ENCODE data around the gene GCH1. TPM values are rescaled to one million over a fixed set of nuclear protein-coding genes. Genes with fewer than 3 reads are reported as not detected.

The GCH1 gene
- total RNA-seq, 1 experiment from 2014 or later: 7.1 TPM

DNA sequence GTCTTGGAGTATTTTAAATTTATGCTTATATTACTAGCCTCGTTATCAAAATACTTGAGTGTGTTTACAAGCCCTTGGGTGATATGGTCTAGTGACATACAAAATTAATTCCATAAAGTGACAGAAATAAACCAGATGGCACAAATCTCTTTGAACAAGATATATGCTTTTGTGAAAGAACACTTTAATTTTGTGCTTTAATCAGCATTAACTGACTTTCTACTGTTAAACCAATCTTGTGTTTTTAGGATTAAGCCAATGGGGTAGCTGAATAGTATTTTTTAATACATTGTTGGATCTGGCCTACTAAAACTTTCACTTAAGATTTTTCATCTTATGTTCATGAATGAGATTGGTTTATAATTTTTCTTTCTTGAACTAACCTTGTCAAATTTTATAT lies 30.4 kb upstream of the GCH1 start:
- H3K9me3 Mint-ChIP-seq (ENCODE audit: unreplicated experiment): no peaks in the 10 kb centered on the region
- H3K27ac Mint-ChIP-seq (ENCODE audit: low read depth, unreplicated experiment): no peak overlapping the region
- peaks cover 9% of the 10 kb centered on the region for H3K4me1 Mint-ChIP-seq (ENCODE audit: insufficient read depth, unreplicated experiment)
- H3K4me3 Mint-ChIP-seq (ENCODE audit: unreplicated experiment): no peak overlapping the region
- intact Hi-C loops (cut with micrococcal nuclease): no loop called here
- ChIA-PET POLR2A (no interaction called here), CTCF (interaction anchor here (1.2 kb wide), 1 partner anchor 159 kb away, joined by 4 read pairs; no protein-coding TSS in a partner anchor)
- no TSS peak for BruUV-seq (replicated peaks)
- no peak for DNase-seq (ENCODE audit: unreplicated experiment)
- TF ChIP-seq CTCF (IDR thresholded peaks at IDR 0.05; ENCODE audit: unreplicated experiment): no peak
- no peaks in the 10 kb centered on the region for H3K36me3 Mint-ChIP-seq (ENCODE audit: insufficient read depth, unreplicated experiment)
- no peaks in the 10 kb centered on the region for H3K27me3 Mint-ChIP-seq (ENCODE audit: insufficient read depth, unreplicated experiment)

DNA sequence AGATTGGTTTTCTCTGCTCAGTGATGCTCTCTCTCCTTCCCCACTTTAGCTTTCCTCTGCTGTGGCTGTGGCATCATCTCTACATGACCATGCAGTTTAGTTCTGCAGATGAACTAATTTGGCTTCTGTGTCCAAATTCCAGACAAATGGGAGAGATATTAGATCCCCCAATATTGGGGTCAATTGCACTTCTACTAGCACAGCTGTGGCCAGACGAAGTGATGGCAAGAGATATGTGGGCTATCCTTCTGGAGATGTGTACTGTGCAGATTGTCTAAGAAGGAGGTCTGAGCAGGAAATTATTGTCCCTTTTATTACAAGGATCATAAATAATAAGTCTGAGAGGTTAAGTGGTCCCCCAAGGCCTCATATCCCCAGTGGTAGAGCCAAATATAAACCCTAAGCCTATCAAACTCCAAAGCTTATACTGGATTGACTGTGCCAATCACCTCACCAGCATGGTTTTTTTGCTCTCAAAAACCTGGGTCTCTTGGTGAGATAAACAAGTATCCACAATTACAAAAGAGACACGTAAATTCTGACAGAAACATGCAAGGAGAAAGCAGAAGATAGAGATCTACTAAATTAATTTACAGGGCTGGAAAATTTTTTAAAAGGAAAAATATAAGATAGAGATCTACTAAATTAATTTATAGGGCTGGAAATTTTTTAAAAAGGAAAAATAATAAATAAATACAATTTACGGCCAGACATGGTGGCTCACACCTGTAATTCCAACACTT lies 29.1 kb upstream of the GCH1 start:
- no TSS peak for BruUV-seq (replicated peaks)
- DNase-seq (ENCODE audit: unreplicated experiment): no peak
- CTCF ChIA-PET: interaction anchor here (0.6 kb wide), 2 partner anchors 44 to 59 kb away, joined by 3 to 4 read pairs; no protein-coding TSS in a partner anchor
- no peaks in the 10 kb centered on the region for H3K27me3 Mint-ChIP-seq (ENCODE audit: insufficient read depth, unreplicated experiment)
- POLR2A ChIA-PET: interaction anchor here (0.6 kb wide), 1 partner anchor 29 kb away, joined by 3 read pairs; no protein-coding TSS in a partner anchor
- intact Hi-C loops (cut with micrococcal nuclease): no loop called here
- no peaks in the 10 kb centered on the region for H3K9me3 Mint-ChIP-seq (ENCODE audit: unreplicated experiment)
- TF ChIP-seq CTCF (IDR thresholded peaks at IDR 0.05; ENCODE audit: unreplicated experiment): no peak
- H3K4me3 Mint-ChIP-seq (ENCODE audit: unreplicated experiment): no peak overlapping the region
- H3K36me3 Mint-ChIP-seq (ENCODE audit: insufficient read depth, unreplicated experiment): no peaks in the 10 kb centered on the region
- H3K27ac Mint-ChIP-seq (ENCODE audit: low read depth, unreplicated experiment): no peak overlapping the region
- H3K4me1 Mint-ChIP-seq (ENCODE audit: insufficient read depth, unreplicated experiment): peaks cover 9% of the 10 kb centered on the region

DNA sequence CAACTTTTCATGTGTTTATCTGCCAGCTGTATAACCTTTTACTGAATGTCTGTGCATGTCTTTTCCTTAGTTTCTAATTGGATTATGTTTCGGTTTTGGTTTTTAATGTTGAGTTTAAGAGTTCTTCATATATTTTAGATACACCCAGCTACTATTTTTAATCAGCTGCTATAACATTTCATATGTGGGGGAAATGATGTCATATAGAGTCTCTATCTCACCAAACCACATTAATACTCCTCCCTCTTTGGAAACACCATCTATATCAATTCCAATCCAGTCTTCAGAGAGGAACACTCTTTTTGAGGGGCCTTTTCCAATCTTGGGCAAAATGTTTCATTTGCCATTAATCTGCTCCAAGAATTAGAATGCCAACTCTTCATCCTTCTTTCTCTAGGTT lies 28.5 kb upstream of the GCH1 start:
- Mint-ChIP-seq H3K4me1 (ENCODE audit: insufficient read depth, unreplicated experiment) (peaks cover 4% of the 10 kb centered on the region), H3K4me3 (ENCODE audit: unreplicated experiment) (no peak overlapping the region), H3K36me3 (ENCODE audit: insufficient read depth, unreplicated experiment) (peaks cover 2% of the 10 kb centered on the region), H3K9me3 (ENCODE audit: unreplicated experiment) (no peaks in the 10 kb centered on the region), H3K27me3 (ENCODE audit: insufficient read depth, unreplicated experiment) (no peaks in the 10 kb centered on the region), H3K27ac (ENCODE audit: low read depth, unreplicated experiment) (no peak overlapping the region)
- ChIA-PET CTCF (interaction anchor here (0.6 kb wide), 1 partner anchor 59 kb away, joined by 3 read pairs; no protein-coding TSS in a partner anchor), POLR2A (no interaction called here)
- no peak for TF ChIP-seq CTCF (IDR thresholded peaks at IDR 0.05; ENCODE audit: unreplicated experiment)
- BruUV-seq (replicated peaks): no TSS peak
- intact Hi-C loops (cut with micrococcal nuclease): no loop called here
- DNase-seq (ENCODE audit: unreplicated experiment): no peak

GRCh38 chr14:54929556-54929955 lies 26.9 kb upstream of the GCH1 start:
- DNase-seq (ENCODE audit: unreplicated experiment): no peak
- BruUV-seq (replicated peaks): no TSS peak
- H3K36me3 Mint-ChIP-seq (ENCODE audit: insufficient read depth, unreplicated experiment): peaks cover 4% of the 10 kb centered on the region
- POLR2A ChIA-PET: no interaction called here
- intact Hi-C loops (cut with micrococcal nuclease): no loop called here
- H3K27ac Mint-ChIP-seq (ENCODE audit: low read depth, unreplicated experiment): no peak overlapping the region
- CTCF ChIA-PET: no interaction called here
- no peaks in the 10 kb centered on the region for H3K27me3 Mint-ChIP-seq (ENCODE audit: insufficient read depth, unreplicated experiment)
- H3K4me1 Mint-ChIP-seq (ENCODE audit: insufficient read depth, unreplicated experiment): no peaks in the 10 kb centered on the region
- TF ChIP-seq CTCF (IDR thresholded peaks at IDR 0.05; ENCODE audit: unreplicated experiment): no peak
- no peak overlapping the region for H3K4me3 Mint-ChIP-seq (ENCODE audit: unreplicated experiment)
- no peaks in the 10 kb centered on the region for H3K9me3 Mint-ChIP-seq (ENCODE audit: unreplicated experiment)

Measured in MCF 10A (cell line).